CD4-positive, alpha-beta T cell treated with Interleukin-4 for 1 hour (primary cell): ENCODE results near the gene PCYOX1L.
A peak's percentile ranks its signal among the peaks of the same experiment; 100 is the strongest.

Experiments
- DNase-seq, 2 donors: peaks; one replicate each; pipeline ENCODE4 v3.0.0-alpha.2; 2020 to 2022

The PCYOX1L gene

GRCh38 chr5:149371296-149371962 lies 13.6 kb downstream of the PCYOX1L start:
- DNase-seq, result peak; percentile 70 to 74

- DNase-seq, result no peak
Measured at GRCh38 chr5:149372076-149372795, 14.4 kb downstream of the PCYOX1L start.

- no peak for DNase-seq
Measured at GRCh38 chr5:149372932-149373331, 15.1 kb downstream of the PCYOX1L start.

- DNase-seq, result no peak
Measured at GRCh38 chr5:149374303-149374702, 16.5 kb downstream of the PCYOX1L start.

- no peak for DNase-seq
Measured at GRCh38 chr5:149374801-149375200, 17.0 kb downstream of the PCYOX1L start.

- no peak for DNase-seq
Measured at GRCh38 chr5:149375434-149375833, 17.6 kb downstream of the PCYOX1L start.

GRCh38 chr5:149376104-149376503 lies 18.3 kb downstream of the PCYOX1L start:
- no peak for DNase-seq

GRCh38 chr5:149376711-149377447 lies 19.0 kb downstream of the PCYOX1L start:
- no peak for DNase-seq

GRCh38 chr5:149378241-149378820 lies 20.5 kb downstream of the PCYOX1L start:
- no peak for DNase-seq

- no peak for DNase-seq
Measured at GRCh38 chr5:149379177-149379761, 21.4 kb downstream of the PCYOX1L start, which contains the start of gene IL17B. Gene IL17B (minus strand): TSS chr5:149379292. CDS start chr5:149379225, 67 bp downstream.

- no peak for DNase-seq
Measured at GRCh38 chr5:149379818-149380374, 22.1 kb downstream of the PCYOX1L start.

- DNase-seq, result no peak
Measured at GRCh38 chr5:149380466-149381121, 22.7 kb downstream of the PCYOX1L start.

- no peak for DNase-seq
Measured at GRCh38 chr5:149381261-149381985, 23.6 kb downstream of the PCYOX1L start.

GRCh38 chr5:149381986-149382338 lies 24.1 kb downstream of the PCYOX1L start:
- peak; percentile 57 to 65 for DNase-seq

- DNase-seq, result no peak
Measured at GRCh38 chr5:149382517-149383220, 24.8 kb downstream of the PCYOX1L start.

GRCh38 chr5:149383399-149383798 lies 25.6 kb downstream of the PCYOX1L start:
- no peak for DNase-seq

- no peak for DNase-seq
Measured at GRCh38 chr5:149386166-149386565, 28.3 kb downstream of the PCYOX1L start.

GRCh38 chr5:149387081-149387631 lies 29.3 kb downstream of the PCYOX1L start:
- DNase-seq, result no peak

- DNase-seq, result no peak
Measured at GRCh38 chr5:149387982-149388381, 30.1 kb downstream of the PCYOX1L start.

GRCh38 chr5:149388498-149389190 lies 30.8 kb downstream of the PCYOX1L start:
- DNase-seq, result no peak
